WTC11 (cell line): Measurements from ENCODE around the gene PAFAH1B2. TPM values are rescaled to one million over a fixed set of nuclear protein-coding genes. Genes with fewer than 3 reads are reported as not detected.

Source experiments
- ATAC-seq: fragments of 200-7000 bp; cut with Tn5 transposase; 2 replicates; pipeline ENCODE4 v1.10.0; 2021; ENCODE audit warnings: mild to moderate bottlenecking, moderate library complexity
- CTCF ChIA-PET: fragments of 300-600 bp; sonication (Branson Sonifier 250); formaldehyde crosslinking; loops from one replicate; lab custom pipeline; 2021; ENCODE audit warnings: antibody characterized with exemption; lab: Charles Lee
- POLR2A ChIA-PET: fragments of 350-600 bp; sonication (Branson Sonifier 250); formaldehyde crosslinking; loops from one replicate; lab custom pipeline; 2021; ENCODE audit warnings: antibody characterized with exemption; lab: Charles Lee
- DNase-seq: peaks from one replicate; pipeline ENCODE4 v3.0.0; 2021; ENCODE audit warnings: low spot score
- H3K27ac Mint-ChIP-seq: 2 replicates; pipeline ENCODE4 v1.8.0; 2021; ENCODE audit warnings: mixed read lengths
- H3K27me3 Mint-ChIP-seq: 2 replicates; pipeline ENCODE4 v1.8.0; 2021; ENCODE audit warnings: low read depth, mild to moderate bottlenecking, moderate library complexity, mixed read lengths
- H3K36me3 Mint-ChIP-seq: 2 replicates; pipeline ENCODE4 v1.8.0; 2021; ENCODE audit warnings: mixed read lengths
- H3K4me1 Mint-ChIP-seq: 2 replicates; pipeline ENCODE4 v1.8.0; 2022; ENCODE audit warnings: mixed read lengths
- H3K4me3 Mint-ChIP-seq: 2 replicates; pipeline ENCODE4 v1.8.0; 2021; ENCODE audit warnings: mild to moderate bottlenecking, moderate library complexity, mixed read lengths
- H3K9me3 Mint-ChIP-seq: 2 replicates; pipeline ENCODE4 v1.8.0; 2021; ENCODE audit warnings: mixed read lengths
- AR ChIP-seq: fragments of 250-450 bp; sonication (Bioruptor Pico); IDR thresholded peaks from 2 replicates; pipeline ENCODE4 v1.9.0; 2021; ENCODE audit warnings: mild to moderate bottlenecking
- CDX4 ChIP-seq: fragments of 250-450 bp; sonication (Bioruptor Pico); IDR thresholded peaks from 2 replicates; pipeline ENCODE4 v1.9.0; 2021; ENCODE audit warnings: moderate library complexity, mild to moderate bottlenecking, inconsistent platforms, borderline replicate concordance
- EMX1 ChIP-seq: fragments of 250-450 bp; sonication (Bioruptor Pico); IDR thresholded peaks from 2 replicates; pipeline ENCODE4 v1.8.0; 2021; ENCODE audit warnings: mild to moderate bottlenecking
- ETV6 ChIP-seq: sonication (generic); formaldehyde crosslinking; IDR thresholded peaks from 2 replicates; pipeline ENCODE4 v1.8.1; 2022; ENCODE audit warnings: mild to moderate bottlenecking, missing genetic modification reagents
- FOXK1 ChIP-seq: sonication (generic); formaldehyde crosslinking; IDR thresholded peaks from 2 replicates; pipeline ENCODE4 v1.8.0; 2022; ENCODE audit warnings: mild to moderate bottlenecking, moderate library complexity, missing genetic modification reagents
- FOXP1 ChIP-seq: sonication (generic); formaldehyde crosslinking; IDR thresholded peaks from 2 replicates; pipeline ENCODE4 v1.8.0; 2022; ENCODE audit warnings: missing genetic modification reagents, mild to moderate bottlenecking, moderate library complexity, borderline replicate concordance
- GABPB1 ChIP-seq: sonication (generic); formaldehyde crosslinking; IDR thresholded peaks from 2 replicates; pipeline ENCODE4 v1.8.1; 2023; ENCODE audit warnings: mild to moderate bottlenecking, missing genetic modification reagents
- GTF2I ChIP-seq: fragments of 250-450 bp; sonication (Bioruptor Pico); conservative IDR thresholded peaks from 2 replicates; pipeline ENCODE4 v1.4.0; 2021; ENCODE audit warnings: mild to moderate bottlenecking
- MXD4 ChIP-seq: fragments of 250-450 bp; sonication (Bioruptor Pico); IDR thresholded peaks from 2 replicates; pipeline ENCODE4 v1.8.0; 2021; ENCODE audit warnings: mild to moderate bottlenecking, moderate library complexity, borderline replicate concordance
- NR2C2 ChIP-seq: sonication (generic); formaldehyde crosslinking; IDR thresholded peaks from 2 replicates; pipeline ENCODE4 v1.8.0; 2022; ENCODE audit warnings: mild to moderate bottlenecking, missing genetic modification reagents
- OVOL2 ChIP-seq: fragments of 250-450 bp; sonication (Bioruptor Pico); IDR thresholded peaks from 2 replicates; pipeline ENCODE4 v1.9.0; 2021; ENCODE audit warnings: mild to moderate bottlenecking, borderline replicate concordance
- PRRX2 ChIP-seq: fragments of 250-450 bp; sonication (Bioruptor Pico); IDR thresholded peaks from 2 replicates; pipeline ENCODE4 v1.8.0; 2021; ENCODE audit warnings: mild to moderate bottlenecking
- SMAD3 ChIP-seq: sonication (generic); formaldehyde crosslinking; IDR thresholded peaks from 2 replicates; pipeline ENCODE4 v1.8.0; 2022; ENCODE audit warnings: missing genetic modification reagents, mild to moderate bottlenecking, borderline replicate concordance
- SMAD4 ChIP-seq: sonication (generic); formaldehyde crosslinking; IDR thresholded peaks from 2 replicates; pipeline ENCODE4 v1.8.0; 2022; ENCODE audit warnings: mild to moderate bottlenecking, missing genetic modification reagents
- STAT6 ChIP-seq: sonication (generic); formaldehyde crosslinking; conservative IDR thresholded peaks from 2 replicates; pipeline ENCODE4 v1.8.1; 2023; ENCODE audit warnings: mild to moderate bottlenecking, low read depth, missing genetic modification reagents, moderate library complexity
- TP53 ChIP-seq: sonication (generic); formaldehyde crosslinking; IDR thresholded peaks from 2 replicates; pipeline ENCODE4 v1.8.1; 2023; ENCODE audit warnings: mild to moderate bottlenecking, missing genetic modification reagents
- ZBTB21 ChIP-seq: sonication (generic); formaldehyde crosslinking; IDR thresholded peaks from 2 replicates; pipeline ENCODE4 v1.8.1; 2023; ENCODE audit warnings: mild to moderate bottlenecking, missing genetic modification reagents, borderline replicate concordance
- ZNF416 ChIP-seq: fragments of 250-450 bp; sonication (Bioruptor Pico); IDR thresholded peaks from 2 replicates; pipeline ENCODE4 v1.9.0; 2021; ENCODE audit warnings: mild to moderate bottlenecking, inconsistent platforms
- total RNA-seq: library from RNA; stranded (reverse); gene quantifications from 3 replicates; pipeline ENCODE4 v1.2.3, GENCODE V29; 2021

The PAFAH1B2 gene
- total RNA-seq, 1 experiment from 2014 or later: 138 TPM

GRCh38 chr11:117210620-117211019 is 66.5 kb downstream of the PAFAH1B2 start:
- Mint-ChIP-seq H3K27ac (no peak overlapping the region), H3K4me3 (no peak overlapping the region), H3K36me3 (peaks cover 3% of the 10 kb centered on the region), H3K9me3 (no peaks in the 10 kb centered on the region), H3K27me3 (no peaks in the 10 kb centered on the region), H3K4me1 (no peaks in the 10 kb centered on the region)
- POLR2A ChIA-PET: no interaction called here
- ATAC-seq: no peak
- CTCF ChIA-PET: interaction anchor here (0.6 to 1.3 kb wide), 4 partner anchors 13 to 30 kb away, joined by 3 to 4 read pairs (median 4); no protein-coding TSS in a partner anchor
- TF ChIP-seq ZBTB21: no peak
- no peak for TF ChIP-seq ZNF416
- TF ChIP-seq FOXP1 (CRISPR knock-in tag): no peak
- no peak for TF ChIP-seq ETV6 (CRISPR knock-in tag)
- no peak for TF ChIP-seq MXD4
- no peak for TF ChIP-seq PRRX2 (CRISPR knock-in tag)
- no peak for TF ChIP-seq SMAD4
- no peak for TF ChIP-seq CDX4
- no peak for TF ChIP-seq FOXK1 (CRISPR knock-in tag)
- TF ChIP-seq TP53 (CRISPR knock-in tag): no peak
- no peak for DNase-seq

GRCh38 chr11:117212697-117213355 is 68.7 kb downstream of the PAFAH1B2 start:
- ATAC-seq (no peak), DNase-seq (no peak)
- no peak overlapping the region for H3K4me3 Mint-ChIP-seq
- peaks cover 5% of the 10 kb centered on the region for H3K36me3 Mint-ChIP-seq
- CTCF ChIA-PET: interaction anchor here (1.1 kb wide), 1 partner anchor 32 kb away, joined by 3 read pairs; no protein-coding TSS in a partner anchor
- H3K27me3 Mint-ChIP-seq: no peaks in the 10 kb centered on the region
- POLR2A ChIA-PET: interaction anchor here (0.7 kb wide), 1 partner anchor 16 kb away, joined by 5 read pairs; no protein-coding TSS in a partner anchor
- no peaks in the 10 kb centered on the region for H3K9me3 Mint-ChIP-seq
- no peak for TF ChIP-seq NR2C2 (CRISPR knock-in tag)
- TF ChIP-seq GABPB1: no peak
- no peak for TF ChIP-seq FOXP1 (CRISPR knock-in tag)
- no peak for TF ChIP-seq SMAD4
- no peak for TF ChIP-seq STAT6 (CRISPR knock-in tag)
- TF ChIP-seq AR (CRISPR knock-in tag): no peak
- TF ChIP-seq CDX4: no peak
- TF ChIP-seq EMX1: no peak
- TF ChIP-seq SMAD3 (CRISPR knock-in tag): no peak
- no peak for TF ChIP-seq GTF2I (CRISPR knock-in tag)
- TF ChIP-seq OVOL2: no peak
- H3K27ac Mint-ChIP-seq: no peak overlapping the region
- H3K4me1 Mint-ChIP-seq: no peaks in the 10 kb centered on the region
